HG03565 (cell line): Measurements from ENCODE around the gene MAPKAPK3.
"Not testable (repeated sequence)": the region's sequence is repeated elsewhere in the genome, so short reads cannot be mapped to it uniquely, and the experiment has no call there.

Experiments used
- ATAC-seq: cut with Tn5 transposase; IDR thresholded peaks from one replicate; pipeline ENCODE4 v1.9.1; 2021; ENCODE audit warnings: mild to moderate bottlenecking, moderate library complexity; ENCODE audit not compliant: unreplicated experiment

MAPKAPK3 gene

DNA sequence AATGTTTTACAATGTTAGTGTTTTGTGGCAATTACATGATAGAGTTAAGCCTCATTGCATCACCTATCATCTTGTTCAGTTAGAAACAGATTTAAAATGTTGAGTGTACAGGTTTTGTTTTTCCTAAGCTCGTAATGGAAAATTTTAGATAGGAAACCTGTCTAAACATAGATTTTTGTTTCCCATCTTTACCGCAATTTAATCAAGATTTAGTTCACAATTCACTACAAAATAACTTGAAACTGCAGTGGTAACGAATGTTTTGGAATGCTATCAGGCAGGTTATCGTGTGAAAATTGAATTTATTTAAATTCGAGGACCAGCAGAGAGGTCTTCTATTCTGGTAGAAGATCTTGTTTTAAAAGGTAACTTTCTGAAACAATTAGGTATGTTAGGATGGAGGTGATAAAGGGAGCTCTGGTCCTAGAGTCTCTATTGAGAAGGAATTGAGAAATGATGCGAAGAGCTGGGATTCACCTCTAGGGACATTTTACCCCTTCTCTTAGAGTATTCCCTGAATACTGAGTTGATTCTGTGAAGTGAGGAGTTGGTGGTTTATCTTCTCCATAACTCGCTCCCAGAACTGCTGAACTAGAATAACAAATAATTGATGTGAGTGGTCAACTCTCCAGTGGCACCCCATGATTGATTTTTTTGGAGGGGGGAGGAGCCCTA is 59.2 kb downstream of the MAPKAPK3 start:
- no peak for ATAC-seq

DNA sequence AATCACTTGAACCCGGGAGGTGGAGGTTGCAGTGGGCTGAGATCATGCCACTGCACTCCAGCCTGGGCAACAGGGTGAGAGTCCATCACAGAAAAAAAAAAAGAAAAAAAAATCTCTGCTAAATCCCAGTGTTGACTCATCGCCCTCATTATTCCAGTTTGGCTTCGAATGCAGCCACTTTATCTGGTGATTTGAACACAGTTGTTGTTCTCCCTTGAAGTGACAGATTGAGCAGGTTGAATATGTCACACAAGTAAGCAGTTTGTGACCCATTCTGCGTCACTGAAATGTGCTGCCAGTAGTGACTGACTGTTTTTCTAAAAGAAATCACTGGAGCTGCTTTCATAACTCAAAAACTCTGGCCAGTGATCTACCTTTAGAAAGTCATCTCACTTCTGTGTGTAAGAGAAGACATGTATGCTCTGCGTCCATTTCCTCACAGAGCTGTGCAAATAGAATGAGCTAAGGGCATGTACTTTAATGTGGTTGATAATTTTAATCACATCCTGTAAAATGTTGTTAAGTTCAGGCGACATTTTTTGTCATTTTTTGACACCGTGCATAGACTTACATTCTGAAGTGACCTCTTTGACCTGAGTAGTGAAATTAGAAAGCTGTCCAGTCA is 70.3 kb downstream of the MAPKAPK3 start:
- ATAC-seq = no peak

DNA sequence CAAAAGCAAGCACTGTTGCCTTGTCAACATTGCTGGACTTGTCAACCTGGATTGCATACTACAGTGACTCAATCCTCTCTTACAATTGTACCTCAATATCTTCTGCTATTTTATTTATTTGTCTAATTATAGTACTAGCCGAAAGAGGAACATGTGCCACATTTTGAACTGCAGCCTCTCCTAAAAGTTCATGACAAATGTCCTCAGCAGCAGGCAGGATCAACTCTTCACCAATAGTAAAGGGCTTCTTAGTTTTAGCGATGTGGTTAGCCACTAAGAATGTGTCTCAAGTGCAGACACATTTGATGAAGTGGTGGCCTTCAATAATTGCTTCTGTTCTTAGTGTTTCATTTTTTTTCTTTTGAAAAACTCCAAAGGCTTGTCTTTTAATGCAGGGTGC is 71.0 kb downstream of the MAPKAPK3 start:
- no peak for ATAC-seq

DNA sequence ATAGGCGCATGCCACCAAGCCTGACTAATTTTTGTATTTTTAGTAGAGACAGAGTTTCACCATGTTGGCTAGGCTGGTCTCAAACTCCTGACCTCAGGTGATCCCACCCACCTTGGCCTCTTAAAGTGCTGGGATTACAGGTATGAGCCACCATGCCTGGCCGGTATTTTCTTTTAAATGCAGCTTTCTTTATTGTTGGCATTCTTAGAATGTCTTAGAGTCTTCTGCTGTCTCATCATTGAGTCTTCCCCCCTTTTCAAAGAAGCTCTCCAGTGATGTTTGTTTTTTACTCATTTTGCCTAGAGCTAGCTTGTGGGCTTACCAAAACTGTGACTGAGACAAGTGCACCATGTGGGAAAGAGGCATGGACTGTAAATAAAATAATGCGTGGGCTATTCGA is 71.7 kb downstream of the MAPKAPK3 start:
- not testable (repeated sequence) for ATAC-seq

DNA sequence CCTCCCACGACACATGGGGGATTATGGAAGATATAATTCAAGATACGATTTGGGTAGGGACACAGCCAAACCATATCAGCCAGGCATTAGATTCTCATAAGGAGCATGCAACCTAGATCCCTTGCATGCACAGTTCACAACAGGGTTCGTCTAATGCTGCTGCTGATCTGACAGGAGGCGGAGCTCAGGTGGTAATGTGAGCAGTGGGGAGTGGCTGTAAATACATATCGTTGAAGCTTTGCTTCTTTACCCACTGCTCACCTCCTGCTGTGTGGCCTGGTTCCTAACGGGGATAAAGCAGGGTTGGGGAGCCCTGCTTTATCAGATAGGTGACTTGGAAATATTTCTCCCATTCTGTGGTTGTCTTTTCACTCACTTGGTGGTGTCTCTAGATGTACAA is 72.6 kb downstream of the MAPKAPK3 start:
- ATAC-seq = no peak

DNA sequence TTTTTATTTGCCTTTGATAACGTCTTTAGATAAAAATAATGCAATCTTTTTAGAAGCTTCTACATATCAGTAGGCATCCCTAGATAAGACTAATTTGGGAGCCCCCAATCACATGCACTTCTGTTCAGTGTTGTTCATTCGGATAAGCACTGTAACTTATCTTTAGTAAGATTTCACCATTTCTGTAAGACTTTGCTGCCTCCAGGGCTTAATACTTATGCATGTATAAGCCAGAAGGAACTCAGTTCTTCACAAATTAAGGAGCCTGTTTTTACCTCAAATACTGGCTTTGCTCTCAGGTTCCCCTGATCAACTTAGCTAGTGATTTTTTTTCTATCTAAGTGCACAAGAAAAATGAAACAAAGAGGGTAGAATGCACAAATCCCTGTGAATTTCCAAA is 78.1 kb downstream of the MAPKAPK3 start:
- ATAC-seq = no peak

DNA sequence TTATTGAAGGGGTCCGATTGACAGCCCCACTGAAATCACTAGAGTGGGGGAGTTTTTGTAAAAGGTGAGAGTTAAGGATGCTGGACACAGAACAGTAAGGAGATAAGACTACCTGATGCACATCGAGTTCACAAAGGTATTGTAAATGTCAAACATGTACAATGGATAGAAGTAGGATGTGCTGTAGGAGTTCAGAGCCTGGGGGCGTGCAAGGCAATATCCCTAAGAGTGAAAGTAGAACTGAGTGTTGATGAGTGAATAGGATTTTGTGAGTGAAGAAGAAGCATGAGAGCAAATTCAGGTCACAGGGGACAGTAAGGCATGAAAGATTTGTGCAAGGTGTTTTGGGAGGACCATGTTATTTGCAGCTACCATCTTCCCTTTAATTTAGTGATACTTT is 79.3 kb downstream of the MAPKAPK3 start:
- ATAC-seq = no peak

DNA sequence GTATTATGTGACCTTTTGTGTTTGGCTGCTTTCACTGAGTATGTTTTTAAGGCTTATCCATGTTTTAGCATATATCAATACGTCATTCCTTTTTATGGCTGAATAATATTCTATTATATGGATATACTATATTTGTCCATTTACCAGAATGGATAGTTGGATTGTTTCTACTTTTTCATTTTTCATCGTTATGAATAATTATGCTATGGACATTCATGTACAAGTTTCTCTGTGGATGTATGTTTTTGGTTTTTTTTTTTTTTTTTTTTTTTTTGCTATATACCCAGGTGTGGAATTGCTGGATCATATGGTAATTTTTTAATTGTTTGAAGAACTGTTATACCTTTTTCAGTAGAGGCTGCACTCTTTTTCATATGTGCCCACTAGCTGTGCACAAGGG is 81.3 kb downstream of the MAPKAPK3 start:
- no peak for ATAC-seq
